Spleen (tissue), 11 donors: ENCODE results near the gene RNF212. TPM values are rescaled to one million over a fixed set of nuclear protein-coding genes. Genes with fewer than 3 reads are reported as not detected.

Experiments used
- DNase-seq: peaks from one replicate; pipeline ENCODE4 v3.0.0-alpha.2; 2020
- H3K27ac ChIP-seq, 8 donors: fragments of 200-600 bp; sonication (generic) in 7 of 8; 1 replicate in 4 of 8; 2 replicates in 4 of 8; pipeline versions ENCODE4 v1.5.0 to v1.8.0; 2016 to 2021; ENCODE audit warnings: inconsistent platforms in 4 of 8, mild to moderate bottlenecking in 4 of 8, moderate library complexity in 1 of 8
- H3K27me3 ChIP-seq, 7 donors: fragments of 200-600 bp; sonication (generic) in 6 of 7; replicated peaks in 1 of 7; 1 replicate in 4 of 7; 2 replicates in 3 of 7; pipeline versions ENCODE4 v1.5.0 to v1.8.0; 2016 to 2021; ENCODE audit warnings: inconsistent platforms in 3 of 7, mild to moderate bottlenecking in 1 of 7
- H3K36me3 ChIP-seq, 6 donors: fragments of 200-600 bp; sonication (generic) in 5 of 6; 1 replicate in 4 of 6; 2 replicates in 2 of 6; pipeline versions ENCODE4 v1.5.0 to v1.8.0; 2016 to 2021; ENCODE audit warnings: inconsistent platforms in 2 of 6
- H3K4me1 ChIP-seq, 6 donors: fragments of 200-600 bp; sonication (generic) in 5 of 6; 1 replicate in 3 of 6; 2 replicates in 3 of 6; pipeline versions ENCODE4 v1.5.0 to v1.8.0; 2016 to 2021; ENCODE audit warnings: inconsistent platforms in 3 of 6
- H3K4me3 ChIP-seq, 8 donors: fragments of 200-600 bp; sonication (generic) in 7 of 8; 1 replicate in 4 of 8; 2 replicates in 4 of 8; pipeline versions ENCODE4 v1.5.0 to v1.8.0; 2016 to 2021; ENCODE audit warnings: inconsistent platforms in 4 of 8, mild to moderate bottlenecking in 4 of 8, moderate library complexity in 2 of 8
- H3K9me3 ChIP-seq, 8 donors: fragments of 200-600 bp; sonication (generic) in 7 of 8; 1 replicate in 4 of 8; 2 replicates in 4 of 8; pipeline versions ENCODE4 v1.5.0 to v1.8.0; 2016 to 2021; ENCODE audit warnings: inconsistent platforms in 4 of 8
- POLR2A ChIP-seq, 3 donors: fragments of 450-650 bp; IDR thresholded peaks; one replicate each; pipeline ENCODE4 v1.5.1; 2017; ENCODE audit warnings: antibody characterized with exemption in 3 of 3, mild to moderate bottlenecking in 1 of 3
- POLR2AphosphoS5 ChIP-seq, 3 donors: sonication (generic); formaldehyde crosslinking; IDR thresholded peaks; one replicate each; pipeline ENCODE4 v1.5.1; 2017; ENCODE audit warnings: antibody characterized with exemption in 3 of 3
- WGBS, 5 donors: extraction: QIAGEN DNeasy Blood & Tissue Kit in 3 of 5; methylation state at CpG; one replicate each; pipeline versions ENCODE4 v1.1.5 to v1.1.7; 2013 to 2018; 5-methylcytosine and 5-hydroxymethylcytosine counted together
- intact Hi-C: fragments of 100-400 bp; cut with DNase I; formaldehyde crosslinking; loops from one replicate; pipeline ENCODE4 v1.15.0; 2023; ENCODE audit warnings: low total_unique reads
- polyA plus RNA-seq, 3 donors: library from polyadenylated mRNA; stranded (reverse); fragments of 200-250 nt; gene quantifications; one replicate each; pipeline ENCODE4 v1.2.1, GENCODE V29; 2013
- total RNA-seq, 7 donors: library from RNA; depleted of rRNA in 3 of 7; stranded (reverse); fragments of >200 nt in 3 of 7; fragmentation: NEBNext Ultra II Directional in 4 of 7; extraction: Animal tissue kit (Norgen Biotek cat#: 25700) in 4 of 7; gene quantifications; one replicate each; pipeline versions ENCODE4 v1.1.0 to v1.2.1, GENCODE V29; 2016 to 2021
- TF ChIP-seq, protein P1 (sequence below), 11 experiments: fragments of 200-600 bp in 7 of 11; fragments of 450-650 bp in 4 of 11; sonication (generic) in 4 of 11; IDR thresholded peaks in 8 of 11; conservative IDR thresholded peaks in 3 of 11; 1 replicate in 7 of 11; 2 replicates in 4 of 11; pipeline versions ENCODE4 v1.4.0 to v1.8.0; 2016 to 2021; ENCODE audit warnings: antibody characterized with exemption in 11 of 11, inconsistent platforms in 4 of 11, mild to moderate bottlenecking in 1 of 11
- donor health status: healthy with polysubstance abuse.
- donor health status: DM: no; HTN: no; CAD: no; lungs with moderate emphysema.
- donor health status: DM: no; HTN: no; CAD: no.
- donor health status: Bipolar disorder and iron deficiency.
- donor health status: healthy.
- donor health status: DM: no; HTN: no; CAD: no.
- donor health status: DM: yes; HTN: yes; CAD: no.

Gene RNF212
- total and polyA plus RNA-seq, 10 donors: 0.46 to 5.6 (median 2.2) TPM

DNA sequence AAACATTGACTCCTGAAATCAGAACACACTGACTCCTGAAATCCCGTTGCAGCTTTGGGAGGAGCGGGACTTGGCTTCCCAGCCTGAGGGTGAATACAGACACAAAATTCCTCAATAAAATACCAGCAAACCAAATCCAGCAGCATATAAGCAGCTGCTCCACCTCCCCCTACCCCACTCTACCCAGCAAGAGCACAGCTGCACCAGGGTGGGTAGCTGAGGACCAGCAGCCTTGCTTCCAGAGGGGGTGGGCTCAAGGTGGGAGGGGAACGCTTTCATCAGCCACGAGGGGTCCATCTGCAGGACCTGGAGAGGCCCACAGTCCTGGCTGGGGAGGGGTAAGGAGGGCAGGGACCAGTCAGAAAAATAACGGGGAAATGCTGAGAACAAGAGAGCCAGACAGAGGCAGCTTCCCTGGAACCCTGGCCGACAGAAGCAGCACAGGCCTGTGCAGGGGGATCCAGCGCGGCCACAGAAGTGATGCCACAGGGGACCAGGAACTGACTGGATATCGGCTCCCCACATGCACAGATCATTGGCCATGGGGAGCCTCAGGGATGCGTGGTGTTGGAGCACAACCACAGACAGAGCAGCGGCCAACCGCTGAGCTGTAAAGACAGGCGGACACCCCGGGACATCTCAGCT, 52.2 kb downstream of the RNF212 start:
- Histone ChIP-seq H3K27ac (no peak overlapping the region), H3K36me3 (no peaks in the 10 kb centered on the region), H3K9me3 (no peaks in the 10 kb centered on the region), H3K4me1 (peaks cover 1 to 3% (median 3%) of the 10 kb centered on the region in 6 donors), H3K27me3 (peaks cover 0 to 79% (median 12%) of the 10 kb centered on the region in 7 donors), H3K4me3 (no peak overlapping the region)
- TF ChIP-seq, protein P1, sequence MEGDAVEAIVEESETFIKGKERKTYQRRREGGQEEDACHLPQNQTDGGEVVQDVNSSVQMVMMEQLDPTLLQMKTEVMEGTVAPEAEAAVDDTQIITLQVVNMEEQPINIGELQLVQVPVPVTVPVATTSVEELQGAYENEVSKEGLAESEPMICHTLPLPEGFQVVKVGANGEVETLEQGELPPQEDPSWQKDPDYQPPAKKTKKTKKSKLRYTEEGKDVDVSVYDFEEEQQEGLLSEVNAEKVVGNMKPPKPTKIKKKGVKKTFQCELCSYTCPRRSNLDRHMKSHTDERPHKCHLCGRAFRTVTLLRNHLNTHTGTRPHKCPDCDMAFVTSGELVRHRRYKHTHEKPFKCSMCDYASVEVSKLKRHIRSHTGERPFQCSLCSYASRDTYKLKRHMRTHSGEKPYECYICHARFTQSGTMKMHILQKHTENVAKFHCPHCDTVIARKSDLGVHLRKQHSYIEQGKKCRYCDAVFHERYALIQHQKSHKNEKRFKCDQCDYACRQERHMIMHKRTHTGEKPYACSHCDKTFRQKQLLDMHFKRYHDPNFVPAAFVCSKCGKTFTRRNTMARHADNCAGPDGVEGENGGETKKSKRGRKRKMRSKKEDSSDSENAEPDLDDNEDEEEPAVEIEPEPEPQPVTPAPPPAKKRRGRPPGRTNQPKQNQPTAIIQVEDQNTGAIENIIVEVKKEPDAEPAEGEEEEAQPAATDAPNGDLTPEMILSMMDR (IDR thresholded peaks at IDR 0.05 in 8 of 11, conservative IDR thresholded peaks at IDR 0.05 in 3 of 11): no peak
- no peak for TF ChIP-seq POLR2AphosphoS5 (IDR thresholded peaks at IDR 0.05)
- TF ChIP-seq POLR2A (IDR thresholded peaks at IDR 0.05): no peak
- no peak for DNase-seq
- 78 to 90% (median 82%) methylated on average over 14 of the region's 14 CpGs for WGBS, 5 donors
- intact Hi-C loops: no loop called here

DNA sequence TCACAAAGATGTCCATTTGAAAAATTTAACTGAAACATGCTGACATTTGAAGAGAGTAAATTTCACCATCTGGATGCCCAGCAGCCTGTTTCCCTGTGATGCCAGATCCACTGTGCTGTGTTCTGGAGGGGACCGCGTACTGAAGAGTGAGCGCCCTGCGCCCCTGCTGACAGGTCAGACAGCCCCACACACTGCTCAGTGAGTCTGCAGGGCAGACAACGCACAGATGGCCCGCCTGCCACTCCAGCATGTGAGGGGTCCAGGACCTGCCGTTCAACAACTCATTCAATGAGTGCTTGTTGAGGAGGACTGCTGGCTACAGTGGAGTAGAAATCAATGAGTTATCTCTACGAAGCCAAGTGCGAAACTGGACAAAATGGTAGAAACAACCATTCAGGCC, 52.7 kb downstream of the RNF212 start:
- no peaks in the 10 kb centered on the region for H3K9me3 ChIP-seq
- H3K4me3 ChIP-seq: no peak overlapping the region
- H3K4me1 ChIP-seq: peaks cover 3 to 9% (median 7%) of the 10 kb centered on the region in 6 donors
- no peak for TF ChIP-seq POLR2AphosphoS5 (IDR thresholded peaks at IDR 0.05)
- TF ChIP-seq POLR2A (IDR thresholded peaks at IDR 0.05): no peak
- TF ChIP-seq, protein P1 (IDR thresholded peaks at IDR 0.05 in 8 of 11, conservative IDR thresholded peaks at IDR 0.05 in 3 of 11): no peak
- H3K27ac ChIP-seq: no peak overlapping the region
- peaks cover 0 to 79% (median 14%) of the 10 kb centered on the region in 7 donors for H3K27me3 ChIP-seq
- no peak for DNase-seq
- H3K36me3 ChIP-seq: no peaks in the 10 kb centered on the region
- intact Hi-C loops: no loop called here
- WGBS, 5 donors: 85 to 92% (median 91%) methylated on average over 9 of the region's 9 CpGs

GRCh38 chr4:1060121-1060520, 53.2 kb downstream of the RNF212 start:
- Histone ChIP-seq H3K27me3 (peaks cover 0 to 80% (median 17%) of the 10 kb centered on the region in 7 donors), H3K9me3 (no peaks in the 10 kb centered on the region), H3K36me3 (no peaks in the 10 kb centered on the region), H3K4me1 (peaks cover 3 to 14% (median 11%) of the 10 kb centered on the region in 6 donors), H3K27ac (no peak overlapping the region), H3K4me3 (no peak overlapping the region)
- no peak for DNase-seq
- TF ChIP-seq, protein P1 (IDR thresholded peaks at IDR 0.05 in 8 of 11, conservative IDR thresholded peaks at IDR 0.05 in 3 of 11): no peak
- no peak for TF ChIP-seq POLR2AphosphoS5 (IDR thresholded peaks at IDR 0.05)
- no peak for TF ChIP-seq POLR2A (IDR thresholded peaks at IDR 0.05)
- 52 to 73% (median 53%) methylated on average over 9 to 10 of the region's 10 CpGs for WGBS, 5 donors
- intact Hi-C loops: no loop called here

- Histone ChIP-seq H3K36me3 (no peaks in the 10 kb centered on the region), H3K27me3 (peaks cover 0 to 75% (median 17%) of the 10 kb centered on the region in 7 donors), H3K9me3 (no peaks in the 10 kb centered on the region), H3K4me3 (no peak overlapping the region), H3K4me1 (peaks cover 3 to 14% (median 11%) of the 10 kb centered on the region in 6 donors), H3K27ac (no peak overlapping the region)
- no peak for DNase-seq
- WGBS, 5 donors: 78 to 85% (median 82%) methylated on average over 5 to 16 of the region's 16 CpGs
- TF ChIP-seq POLR2AphosphoS5 (IDR thresholded peaks at IDR 0.05) (no peak), POLR2A (IDR thresholded peaks at IDR 0.05) (no peak)
- TF ChIP-seq, protein P1 (IDR thresholded peaks at IDR 0.05 in 8 of 11, conservative IDR thresholded peaks at IDR 0.05 in 3 of 11): no peak
- intact Hi-C loops: no loop called here
Observed at GRCh38 chr4:1058997-1059665, 54.2 kb downstream of the RNF212 start.
